K562 (cell line): ENCODE measurements around the gene ADRM1. TPM values are rescaled to one million over a fixed set of nuclear protein-coding genes. Genes with fewer than 3 reads are reported as not detected.

Experiments used
- ATAC-seq: fragments of 200-7000 bp; cut with Tn5 transposase; 3 replicates; pipeline ENCODE4 v1.9.1; 2020; ENCODE audit warnings: moderate library complexity
- BruUV-seq: library from RNA; stranded (reverse); fragments of 400-500 nt; replicated peaks from 2 replicates; lab custom pipeline; 2021; lab: Mats Ljungman, UMichigan
- CTCF ChIA-PET: fragments of 300-600 bp; formaldehyde crosslinking; extraction: SDS; loops from one replicate; lab custom pipeline; 2021; ENCODE audit warnings: low intra/inter-chr PET ratio; lab: Yijun Ruan, JAX
- POLR2A ChIA-PET: fragments of 300-600, 350-650 bp; sonication (Branson Sonifier 250); formaldehyde crosslinking; extraction: SDS; loops from one replicate; lab custom pipeline; 2021; ENCODE audit warnings: antibody characterized with exemption, inconsistent platforms; lab: Yijun Ruan, JAX
- DNase-seq, 4 experiments: peaks; one replicate each; pipeline versions ENCODE4 v3.0.0 to v3.0.0-alpha.2; 2011 to 2018; ENCODE audit warnings: low spot score in 3 of 4, mixed read lengths in 3 of 4; ENCODE audit errors: extremely low read depth in 1 of 4
- FAIRE-seq: peaks from 2 replicates; lab custom pipeline; 2011; peaks lifted over from hg19 to GRCh38; lab: Jason Lieb, UNC
- H2AFZ ChIP-seq: 2 replicates; pipeline ENCODE4 v1.6.0; 2011; ENCODE audit warnings: low read depth, low read length, control low read depth, inconsistent platforms
- H3K27ac ChIP-seq: fragments of 200-600 bp; 3 replicates; pipeline ENCODE4 v1.8.0; 2011; ENCODE audit warnings: low read depth, mild to moderate bottlenecking, control low read depth, inconsistent platforms, low read length, moderate library complexity, mixed read lengths; ENCODE audit errors: extremely low read depth
- H3K27me3 ChIP-seq, 2 experiments: fragments of 300-600 bp in 1 of 2; 2 replicates in 1 of 2; 3 replicates in 1 of 2; pipeline versions ENCODE4 v1.6.0 to v1.8.0; 2011; ENCODE audit warnings: inconsistent platforms in 2 of 2, low read length in 2 of 2, mild to moderate bottlenecking in 1 of 2, mixed read lengths in 1 of 2, moderate library complexity in 1 of 2; ENCODE audit not compliant: control insufficient read depth in 2 of 2, insufficient read depth in 2 of 2
- H3K36me3 ChIP-seq: fragments of 300-600 bp; 3 replicates; pipeline ENCODE4 v1.8.0; 2011; ENCODE audit warnings: mild to moderate bottlenecking, low read length, inconsistent platforms; ENCODE audit not compliant: control insufficient read depth, insufficient read depth
- H3K4me1 ChIP-seq, 2 experiments: fragments of 200-600 bp in 1 of 2; replicated peaks in 1 of 2; 2 replicates in 1 of 2; 3 replicates in 1 of 2; pipeline versions ENCODE4 v1.5.1 to v1.8.0; 2011; ENCODE audit warnings: inconsistent platforms in 2 of 2, low read length in 2 of 2, mild to moderate bottlenecking in 1 of 2, mixed read lengths in 1 of 2, moderate library complexity in 1 of 2; ENCODE audit not compliant: control insufficient read depth in 2 of 2, insufficient read depth in 2 of 2
- H3K4me2 ChIP-seq: 2 replicates; pipeline ENCODE4 v1.6.1; 2011; ENCODE audit warnings: low read length, control low read depth, inconsistent platforms, mixed read lengths; ENCODE audit not compliant: insufficient read depth
- H3K4me3 ChIP-seq: fragments of 200-600 bp; sonication (generic), shearing (Covaris generic); 2 replicates; pipeline ENCODE4 v1.5.1; 2016; ENCODE audit warnings: control low read depth, inconsistent platforms
- H3K79me2 ChIP-seq: fragments of 200-600 bp; 3 replicates; pipeline ENCODE4 v1.8.0; 2011; ENCODE audit warnings: low read length, inconsistent platforms; ENCODE audit not compliant: control insufficient read depth, insufficient read depth
- H3K9ac ChIP-seq, 2 experiments: 2 replicates each; pipeline versions ENCODE4 v1.6.0 to v1.6.1; 2011; ENCODE audit warnings: low read depth in 2 of 2, low read length in 2 of 2, control low read depth in 1 of 2, inconsistent platforms in 1 of 2, mild to moderate bottlenecking in 1 of 2, mixed read lengths in 1 of 2; ENCODE audit not compliant: insufficient read depth in 1 of 2
- H3K9me1 ChIP-seq: one replicate; pipeline ENCODE4 v1.6.0; 2011; ENCODE audit warnings: inconsistent platforms, mild to moderate bottlenecking, low read length, moderate library complexity; ENCODE audit not compliant: control insufficient read depth, insufficient read depth
- H3K9me3 ChIP-seq: replicated peaks from 2 replicates; pipeline ENCODE4 v1.5.1; 2011; ENCODE audit warnings: low read depth, low read length, inconsistent platforms; ENCODE audit not compliant: control insufficient read depth, insufficient read depth
- H4K20me1 ChIP-seq: replicated peaks from 2 replicates; pipeline ENCODE4 v1.6.1; 2011; ENCODE audit warnings: low read length, inconsistent platforms, mixed read lengths; ENCODE audit not compliant: control insufficient read depth, insufficient read depth
- ATF7 ChIP-seq: fragments of 450-650 bp; IDR thresholded peaks from 2 replicates; pipeline ENCODE4 v1.7.1; 2014; ENCODE audit warnings: mild to moderate bottlenecking, moderate library complexity
- ETV1 ChIP-seq: fragments of 450-650 bp; conservative IDR thresholded peaks from 2 replicates; pipeline ENCODE4 v1.6.1; 2016; ENCODE audit warnings: missing genetic modification characterization, control low read depth, low read depth, missing compliant biosample characterization
- FOXK2 ChIP-seq, 2 experiments: fragments of 450-650 bp; IDR thresholded peaks in 1 of 2; conservative IDR thresholded peaks in 1 of 2; 2 replicates each; pipeline ENCODE4 v1.6.1; 2016; ENCODE audit warnings: low read depth in 2 of 2, mild to moderate bottlenecking in 1 of 2
- HNRNPK ChIP-seq: fragments of 200-400 bp; formaldehyde crosslinking; IDR thresholded peaks from one replicate; pipeline ENCODE4 v1.6.1; 2018; ENCODE audit warnings: mild to moderate bottlenecking, low read depth, low read length; ENCODE audit not compliant: poor library complexity, severe bottlenecking
- KDM1A ChIP-seq, 2 experiments: fragments of 450-650 bp; IDR thresholded peaks; 2 replicates each; pipeline ENCODE4 v1.6.1; 2016; ENCODE audit warnings: mild to moderate bottlenecking in 2 of 2
- KDM5B ChIP-seq: fragments of 200-600 bp; sonication (generic); IDR thresholded peaks from 2 replicates; pipeline ENCODE4 v1.6.1; 2012; ENCODE audit warnings: low read depth, mild to moderate bottlenecking, moderate library complexity, low read length, control low read depth, inconsistent platforms; ENCODE audit not compliant: insufficient replicate concordance
- LEF1 ChIP-seq: fragments of 450-650 bp; IDR thresholded peaks from 2 replicates; pipeline ENCODE4 v1.6.1; 2016; ENCODE audit warnings: mild to moderate bottlenecking
- NELFE ChIP-seq: IDR thresholded peaks from 2 replicates; pipeline ENCODE4 v1.6.1; 2011; ENCODE audit warnings: mild to moderate bottlenecking; ENCODE audit not compliant: insufficient read depth, insufficient read length
- OTX1 ChIP-seq: fragments of 450-650 bp; formaldehyde crosslinking; IDR thresholded peaks from 2 replicates; pipeline ENCODE4 v1.4.0; 2022; ENCODE audit warnings: mild to moderate bottlenecking
- PCBP2 ChIP-seq: fragments of 200-400 bp; formaldehyde crosslinking; IDR thresholded peaks from 2 replicates; pipeline ENCODE4 v1.6.1; 2018; ENCODE audit warnings: low read length, low read depth, mild to moderate bottlenecking, moderate library complexity; ENCODE audit not compliant: poor library complexity, severe bottlenecking
- ZNF175 ChIP-seq: fragments of 200-800 bp; sonication (Bioruptor generic); IDR thresholded peaks from 2 replicates; pipeline ENCODE4 v1.6.1; 2016; ENCODE audit warnings: low read depth, mild to moderate bottlenecking, missing genetic modification characterization, missing compliant biosample characterization
- ZNF3 ChIP-seq: fragments of 250-450 bp; sonication (Bioruptor Pico); IDR thresholded peaks from 2 replicates; pipeline ENCODE4 v1.5.0; 2021; ENCODE audit warnings: mild to moderate bottlenecking, moderate library complexity
- ZNF583 ChIP-seq: fragments of 250-450 bp; sonication (Bioruptor Pico); IDR thresholded peaks from 2 replicates; pipeline ENCODE4 v1.4.0; 2020
- ZNF75A ChIP-seq: fragments of 450-650 bp; formaldehyde crosslinking; IDR thresholded peaks from 2 replicates; pipeline ENCODE4 v1.4.0; 2020; ENCODE audit warnings: mild to moderate bottlenecking
- ZNF79 ChIP-seq: fragments of 250-450 bp; sonication (Bioruptor Pico); IDR thresholded peaks from 2 replicates; pipeline ENCODE4 v1.4.0; 2020; ENCODE audit warnings: low read depth, mild to moderate bottlenecking, moderate library complexity
- WGBS: fragments of 100-300 bp; shearing (Covaris generic); methylation state at CpG from one replicate; pipeline ENCODE4 v1.1.6; 2016; ENCODE audit warnings: low coverage, mixed read lengths; ENCODE audit not compliant: insufficient coverage; ENCODE audit errors: missing lambda C conversion rate; 5-methylcytosine and 5-hydroxymethylcytosine counted together
- in situ Hi-C: fragments of 300-500 bp; cut with MboI; formaldehyde crosslinking; loops from 4 replicates; pipeline ENCODE4 v1.15.0; 2018; ENCODE audit warnings: inconsistent platforms, mixed read lengths
- intact Hi-C: fragments of 100-400 bp; cut with micrococcal nuclease; formaldehyde crosslinking; loops from 2 replicates; pipeline ENCODE4 v1.14.2; 2022
- polyA plus RNA-seq, 8 experiments: library from polyadenylated mRNA; depleted of rRNA in 4 of 8; stranded (reverse) in 5 of 8; unstranded in 3 of 8; fragments of >200 nt; fragmentation: Nextera tagmentation in 2 of 8; fragmentation: Illumina TruSeq in 1 of 8; extraction: Ambion mirVana in 2 of 8; extraction: Trizol in 1 of 8; gene quantifications; 2 replicates each; pipeline versions ENCODE4 v1.2.1 to v1.2.3, GENCODE V29; 2011 to 2014; ENCODE audit warnings: inconsistent platforms in 1 of 8, missing spikeins in 1 of 8
- total RNA-seq, 7 experiments: library from RNA; depleted of rRNA in 6 of 7; stranded (reverse); fragments of >200 nt in 6 of 7; fragmentation: Illumina TruSeq in 2 of 7; extraction: Trizol in 2 of 7; gene quantifications; 2 replicates each; pipeline versions ENCODE4 v1.2.1 to v1.2.3, GENCODE V29; 2011 to 2021; ENCODE audit warnings: low replicate concordance in 1 of 7
- TF ChIP-seq, protein P1 (sequence below): fragments of 450-650 bp; formaldehyde crosslinking; IDR thresholded peaks from 2 replicates; pipeline ENCODE4 v1.4.0; 2020; ENCODE audit warnings: mild to moderate bottlenecking, moderate library complexity
- TF ChIP-seq, protein P2 (sequence below): fragments of 250-450 bp; sonication (Bioruptor Pico); IDR thresholded peaks from 2 replicates; pipeline ENCODE4 v1.5.0; 2020; ENCODE audit warnings: mild to moderate bottlenecking, borderline replicate concordance

Gene ADRM1
- total and polyA plus RNA-seq, 9 of the 15 experiments (the other 6 are each of a cell fraction or from before 2014, with no cell fraction given), result 5.0 to 223 (median 67.4) TPM

DNA sequence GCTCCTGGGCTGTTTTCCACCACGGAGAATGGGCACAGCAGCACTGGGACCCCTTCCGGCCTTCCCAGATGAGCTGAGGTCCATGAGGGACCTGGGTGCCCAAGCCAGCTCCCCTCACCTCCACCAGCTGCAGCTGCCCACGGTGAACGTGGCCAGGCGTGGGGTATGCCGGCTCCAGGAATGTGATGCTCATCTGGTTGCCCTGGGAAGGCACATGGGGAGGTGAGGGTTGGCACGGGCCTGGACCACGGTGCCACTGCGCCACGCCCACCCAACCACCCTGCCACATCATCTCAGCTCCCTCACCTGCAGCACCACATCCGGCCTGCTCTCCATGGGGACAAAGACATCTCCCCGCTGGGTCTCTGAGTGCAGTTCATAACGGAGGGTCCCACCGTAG is 23.8 kb downstream of the ADRM1 start:
- ChIA-PET CTCF (no interaction called here), POLR2A (interaction anchor here (1.1 kb wide), 1 partner anchor 39 kb away, joined by 3 read pairs; no protein-coding TSS in a partner anchor)
- FAIRE-seq, result no peak
- TF ChIP-seq, protein P1, sequence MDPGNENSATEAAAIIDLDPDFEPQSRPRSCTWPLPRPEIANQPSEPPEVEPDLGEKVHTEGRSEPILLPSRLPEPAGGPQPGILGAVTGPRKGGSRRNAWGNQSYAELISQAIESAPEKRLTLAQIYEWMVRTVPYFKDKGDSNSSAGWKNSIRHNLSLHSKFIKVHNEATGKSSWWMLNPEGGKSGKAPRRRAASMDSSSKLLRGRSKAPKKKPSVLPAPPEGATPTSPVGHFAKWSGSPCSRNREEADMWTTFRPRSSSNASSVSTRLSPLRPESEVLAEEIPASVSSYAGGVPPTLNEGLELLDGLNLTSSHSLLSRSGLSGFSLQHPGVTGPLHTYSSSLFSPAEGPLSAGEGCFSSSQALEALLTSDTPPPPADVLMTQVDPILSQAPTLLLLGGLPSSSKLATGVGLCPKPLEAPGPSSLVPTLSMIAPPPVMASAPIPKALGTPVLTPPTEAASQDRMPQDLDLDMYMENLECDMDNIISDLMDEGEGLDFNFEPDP (CRISPR knock-in tag), result no peak
- TF ChIP-seq KDM1A (IDR thresholded peaks at IDR 0.05) (no peak), ETV1 (tag) (no peak), PCBP2 (no peak), FOXK2 (conservative IDR thresholded peaks at IDR 0.05 in 1 of 2, IDR thresholded peaks at IDR 0.05 in 1 of 2; ENCODE audit: low read depth in 2 of 2) (no peak), ZNF3 (CRISPR knock-in tag) (no peak), ZNF583 (no peak), ZNF175 (no peak), HNRNPK (no peak), OTX1 (CRISPR knock-in tag) (no peak), ZNF79 (no peak), NELFE (no peak), ZNF75A (no peak), LEF1 (no peak), ATF7 (no peak), KDM5B (no peak)
- TF ChIP-seq, protein P2, sequence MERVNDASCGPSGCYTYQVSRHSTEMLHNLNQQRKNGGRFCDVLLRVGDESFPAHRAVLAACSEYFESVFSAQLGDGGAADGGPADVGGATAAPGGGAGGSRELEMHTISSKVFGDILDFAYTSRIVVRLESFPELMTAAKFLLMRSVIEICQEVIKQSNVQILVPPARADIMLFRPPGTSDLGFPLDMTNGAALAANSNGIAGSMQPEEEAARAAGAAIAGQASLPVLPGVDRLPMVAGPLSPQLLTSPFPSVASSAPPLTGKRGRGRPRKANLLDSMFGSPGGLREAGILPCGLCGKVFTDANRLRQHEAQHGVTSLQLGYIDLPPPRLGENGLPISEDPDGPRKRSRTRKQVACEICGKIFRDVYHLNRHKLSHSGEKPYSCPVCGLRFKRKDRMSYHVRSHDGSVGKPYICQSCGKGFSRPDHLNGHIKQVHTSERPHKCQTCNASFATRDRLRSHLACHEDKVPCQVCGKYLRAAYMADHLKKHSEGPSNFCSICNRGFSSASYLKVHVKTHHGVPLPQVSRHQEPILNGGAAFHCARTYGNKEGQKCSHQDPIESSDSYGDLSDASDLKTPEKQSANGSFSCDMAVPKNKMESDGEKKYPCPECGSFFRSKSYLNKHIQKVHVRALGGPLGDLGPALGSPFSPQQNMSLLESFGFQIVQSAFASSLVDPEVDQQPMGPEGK (CRISPR knock-in tag), result no peak
- no peak for ATAC-seq
- H3K9me1 ChIP-seq, result no peaks in the 10 kb centered on the region
- peaks cover 2 to 30% of the 10 kb centered on the region in 2 experiments; a peak in 2 of 5 replicates for H3K4me1 ChIP-seq
- H4K20me1 ChIP-seq, result no peaks in the 10 kb centered on the region
- H2AFZ ChIP-seq, result no peak overlapping the region
- 98% methylated on average over 11 of the region's 14 CpGs for WGBS
- H3K79me2 ChIP-seq, result no peaks in the 10 kb centered on the region
- no peak overlapping the region for H3K4me2 ChIP-seq
- intact Hi-C loops, result no loop called here
- no peak overlapping the region for H3K9ac ChIP-seq
- peaks cover 95% of the 10 kb centered on the region; the same call in 2 of the 3 replicates for H3K36me3 ChIP-seq
- no peak overlapping the region for H3K27ac ChIP-seq
- in situ Hi-C loops, result no loop called here
- BruUV-seq, result no TSS peak
- no peaks in the 10 kb centered on the region for H3K27me3 ChIP-seq
- H3K4me3 ChIP-seq, result no peak overlapping the region
- no peaks in the 10 kb centered on the region for H3K9me3 ChIP-seq
- no peak for DNase-seq
